HCT116 (cell line): ENCODE data around the gene RELB.

ENCODE experiments used
- CBX3 ChIP-seq: IDR thresholded peaks from 2 replicates; pipeline ENCODE4 v1.6.1; 2012; ENCODE audit warnings: low read depth
- CEBPB ChIP-seq: IDR thresholded peaks from 2 replicates; pipeline ENCODE4 v1.6.1; 2012; ENCODE audit warnings: low read depth
- EZH2 ChIP-seq: fragments of 200-600 bp; sonication (generic); IDR thresholded peaks from 2 replicates; pipeline ENCODE4 v1.6.1; 2017; ENCODE audit warnings: antibody characterized with exemption, mixed run types
- EZH2phosphoT487 ChIP-seq: fragments of 200-600 bp; IDR thresholded peaks from 2 replicates; pipeline ENCODE4 v1.6.1; 2018; ENCODE audit warnings: antibody characterized with exemption, borderline replicate concordance
- MAX ChIP-seq: IDR thresholded peaks from 2 replicates; pipeline ENCODE4 v1.6.1; 2012
- POLR2A ChIP-seq: IDR thresholded peaks from 2 replicates; pipeline ENCODE4 v1.7.0; 2011; ENCODE audit warnings: borderline replicate concordance; ENCODE audit not compliant: insufficient read depth, insufficient read length; ENCODE audit errors: extremely low read depth
- POLR2AphosphoS5 ChIP-seq: IDR thresholded peaks from 2 replicates; pipeline ENCODE4 v1.6.1; 2011; ENCODE audit warnings: mild to moderate bottlenecking, low read depth, low read length, moderate library complexity
- REST ChIP-seq: IDR thresholded peaks from 2 replicates; pipeline ENCODE4 v1.6.1; 2012; ENCODE audit warnings: low read depth
- YY1 ChIP-seq: IDR thresholded peaks from 2 replicates; pipeline ENCODE4 v1.6.1; 2011; ENCODE audit warnings: low read length, low read depth, moderate library complexity, mild to moderate bottlenecking; ENCODE audit not compliant: insufficient replicate concordance; ENCODE audit errors: extremely low read depth
- ZFX ChIP-seq: fragments of 450-650 bp; IDR thresholded peaks from 2 replicates; pipeline ENCODE4 v1.6.1; 2017
- TF ChIP-seq, protein P1 (sequence below), 3 experiments: fragments of 200-600 bp in 1 of 3; sonication (generic) in 1 of 3; IDR thresholded peaks in 2 of 3; conservative IDR thresholded peaks in 1 of 3; 2 replicates each; pipeline ENCODE4 v1.5.1; 2012 to 2017; ENCODE audit warnings: low read depth in 2 of 3, low read length in 2 of 3, antibody characterized with exemption in 1 of 3, borderline replicate concordance in 1 of 3, control low read depth in 1 of 3, mild to moderate bottlenecking in 1 of 3, mixed read lengths in 1 of 3, mixed run types in 1 of 3, moderate library complexity in 1 of 3; ENCODE audit not compliant: insufficient read depth in 1 of 3

GRCh38 chr19:44954649-44955504, 46.4 kb upstream of the RELB start, which contains the start of gene CLPTM1:
- TF ChIP-seq MAX (peak; percentile 63; the same call in 1 of the 2 replicates), POLR2A (peak; percentile 93), EZH2 (no peak), CEBPB (no peak), POLR2AphosphoS5 (peak; percentile 89), YY1 (peak; percentile 87), ZFX (no peak), CBX3 (peak; percentile 92), REST (no peak), EZH2phosphoT487 (no peak)
- TF ChIP-seq, protein P1, sequence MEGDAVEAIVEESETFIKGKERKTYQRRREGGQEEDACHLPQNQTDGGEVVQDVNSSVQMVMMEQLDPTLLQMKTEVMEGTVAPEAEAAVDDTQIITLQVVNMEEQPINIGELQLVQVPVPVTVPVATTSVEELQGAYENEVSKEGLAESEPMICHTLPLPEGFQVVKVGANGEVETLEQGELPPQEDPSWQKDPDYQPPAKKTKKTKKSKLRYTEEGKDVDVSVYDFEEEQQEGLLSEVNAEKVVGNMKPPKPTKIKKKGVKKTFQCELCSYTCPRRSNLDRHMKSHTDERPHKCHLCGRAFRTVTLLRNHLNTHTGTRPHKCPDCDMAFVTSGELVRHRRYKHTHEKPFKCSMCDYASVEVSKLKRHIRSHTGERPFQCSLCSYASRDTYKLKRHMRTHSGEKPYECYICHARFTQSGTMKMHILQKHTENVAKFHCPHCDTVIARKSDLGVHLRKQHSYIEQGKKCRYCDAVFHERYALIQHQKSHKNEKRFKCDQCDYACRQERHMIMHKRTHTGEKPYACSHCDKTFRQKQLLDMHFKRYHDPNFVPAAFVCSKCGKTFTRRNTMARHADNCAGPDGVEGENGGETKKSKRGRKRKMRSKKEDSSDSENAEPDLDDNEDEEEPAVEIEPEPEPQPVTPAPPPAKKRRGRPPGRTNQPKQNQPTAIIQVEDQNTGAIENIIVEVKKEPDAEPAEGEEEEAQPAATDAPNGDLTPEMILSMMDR (IDR thresholded peaks at IDR 0.05 in 2 of 3, conservative IDR thresholded peaks at IDR 0.05 in 1 of 3; ENCODE audit: borderline replicate concordance in 1 of 3, insufficient read depth in 1 of 3, low read depth in 2 of 3, low read length in 2 of 3) = no peak
